CD4-positive, alpha-beta T cell treated with Interleukin-2 at 100 ng/mL for 4 hours (primary cell): ENCODE results near the gene LRRFIP2.

Experiments
- DNase-seq: peaks from one replicate; pipeline ENCODE4 v3.0.0-alpha.2; 2020; ENCODE audit warnings: low spot score

LRRFIP2 gene

DNA sequence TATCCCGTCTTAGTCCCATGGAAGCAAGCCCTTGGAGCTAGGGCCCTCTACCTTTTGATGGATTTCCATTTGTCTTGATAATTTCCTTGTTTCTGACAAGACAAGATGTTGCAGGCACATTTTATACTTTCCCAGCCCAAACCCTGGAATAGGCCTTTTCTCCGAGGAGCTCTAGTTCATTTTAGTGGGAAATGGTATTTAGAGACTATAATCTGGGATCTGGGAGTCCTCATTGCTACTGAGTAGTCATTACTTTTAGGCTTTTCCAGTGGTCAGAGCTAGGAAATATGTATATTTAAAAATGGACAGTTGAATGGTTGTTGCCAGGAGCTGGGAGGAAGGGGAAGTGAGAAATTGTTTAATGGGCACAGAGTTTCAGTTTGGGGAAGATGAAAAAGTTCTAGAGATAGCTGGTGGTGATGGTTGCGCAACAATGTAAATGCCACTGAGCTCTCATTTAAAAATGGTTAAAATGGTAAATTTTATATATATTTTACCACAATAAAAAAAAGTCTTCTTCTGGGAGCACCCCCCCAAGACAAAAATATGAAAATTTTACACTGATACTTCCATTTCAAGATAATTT, 149.5 kb downstream of the LRRFIP2 start:
- DNase-seq: no peak

- DNase-seq: peak; percentile 10
Observed at GRCh38 chr3:37024092-37024491, 150.3 kb downstream of the LRRFIP2 start.

GRCh38 chr3:37017683-37018082, 156.7 kb downstream of the LRRFIP2 start:
- no peak for DNase-seq

GRCh38 chr3:37016903-37017302, 157.5 kb downstream of the LRRFIP2 start:
- no peak for DNase-seq

- no peak for DNase-seq
Observed at GRCh38 chr3:37015642-37016041, 158.7 kb downstream of the LRRFIP2 start.

DNA sequence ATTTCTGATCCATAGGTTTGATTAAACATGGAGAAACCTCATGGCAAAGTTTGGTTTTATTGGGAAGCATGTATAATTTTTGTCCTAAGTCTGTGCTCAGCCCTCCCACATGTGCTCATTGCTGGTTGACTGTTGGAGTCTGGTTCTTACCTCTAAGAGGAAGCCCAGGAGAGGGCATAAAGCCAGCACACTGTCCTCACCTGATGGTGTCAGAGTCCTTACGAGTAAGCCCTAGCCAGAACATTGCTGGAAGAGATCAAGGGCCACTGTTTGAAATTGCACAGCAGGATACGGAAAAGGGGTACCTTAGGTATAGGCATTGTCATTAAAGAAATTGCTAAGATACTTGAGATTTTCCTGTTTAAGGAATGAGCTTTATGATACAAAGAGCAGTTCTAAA, 159.8 kb downstream of the LRRFIP2 start:
- DNase-seq: no peak
